CD14-positive monocyte (primary cell): ENCODE measurements around the gene IL27RA. TPM values are rescaled to one million over a fixed set of nuclear protein-coding genes. Genes with fewer than 3 reads are reported as not detected.
A peak's percentile ranks its signal among the peaks of the same experiment; 100 is the strongest.

Experiments used
- DNase-seq, 3 donors: peaks; one replicate each; pipeline ENCODE4 v3.0.0-alpha.2; 2011 to 2022
- H2AFZ ChIP-seq: 2 replicates; pipeline ENCODE4 v1.6.0; 2012; ENCODE audit warnings: mild to moderate bottlenecking, low read depth, low read length, inconsistent platforms; ENCODE audit not compliant: insufficient read depth, poor library complexity, severe bottlenecking
- H3K27ac ChIP-seq, 2 donors: 1 replicate in 1 of 2; 2 replicates in 1 of 2; pipeline ENCODE4 v1.5.1; 2012 to 2013; ENCODE audit warnings: low read length in 2 of 2, control low read depth in 1 of 2, inconsistent platforms in 1 of 2, low read depth in 1 of 2, mild to moderate bottlenecking in 1 of 2
- H3K27me3 ChIP-seq, 2 donors: one replicate each; pipeline versions ENCODE4 v1.6.0 to v1.6.1; 2011 to 2013; ENCODE audit warnings: low read length in 2 of 2; ENCODE audit not compliant: control insufficient read depth in 2 of 2, insufficient read depth in 2 of 2
- H3K36me3 ChIP-seq, 2 donors: replicated peaks in 1 of 2; 1 replicate in 1 of 2; 2 replicates in 1 of 2; pipeline versions ENCODE4 v1.5.1 to v1.6.1; 2012 to 2013; ENCODE audit warnings: low read length in 2 of 2, control low read depth in 1 of 2, inconsistent platforms in 1 of 2, mild to moderate bottlenecking in 1 of 2; ENCODE audit not compliant: insufficient read depth in 2 of 2, control insufficient read depth in 1 of 2
- H3K4me1 ChIP-seq, 2 donors: 1 replicate in 1 of 2; 2 replicates in 1 of 2; pipeline versions ENCODE4 v1.5.1 to v1.6.1; 2012 to 2013; ENCODE audit warnings: low read length in 2 of 2, control low read depth in 1 of 2, inconsistent platforms in 1 of 2, mild to moderate bottlenecking in 1 of 2, moderate library complexity in 1 of 2; ENCODE audit not compliant: insufficient read depth in 2 of 2, control insufficient read depth in 1 of 2
- H3K4me2 ChIP-seq: replicated peaks from 2 replicates; pipeline ENCODE3; 2012; ENCODE audit warnings: low read length, moderate library complexity, mild to moderate bottlenecking; ENCODE audit not compliant: poor library complexity, severe bottlenecking; ENCODE audit errors: extremely low read depth
- H3K4me3 ChIP-seq, 3 experiments: fragments of 200-600 bp in 1 of 3; sonication (generic) in 1 of 3; replicated peaks in 1 of 3; 1 replicate in 2 of 3; 2 replicates in 1 of 3; pipeline ENCODE4 v1.5.1; 2011 to 2013; ENCODE audit warnings: low read length in 3 of 3, mild to moderate bottlenecking in 3 of 3, control low read depth in 2 of 3, low read depth in 2 of 3, inconsistent platforms in 1 of 3, moderate library complexity in 1 of 3
- H3K79me2 ChIP-seq: 2 replicates; pipeline ENCODE4 v1.6.0; 2012; ENCODE audit warnings: mild to moderate bottlenecking, control low read depth, inconsistent platforms, low read length, moderate library complexity; ENCODE audit not compliant: insufficient read depth
- H3K9ac ChIP-seq: 2 replicates; pipeline ENCODE4 v1.6.0; 2017; ENCODE audit warnings: low read length, mild to moderate bottlenecking; ENCODE audit not compliant: insufficient read depth, poor library complexity, severe bottlenecking
- H3K9me3 ChIP-seq, 2 donors: replicated peaks in 1 of 2; 1 replicate in 1 of 2; 2 replicates in 1 of 2; pipeline versions ENCODE4 v1.5.1 to v1.6.1; 2012 to 2013; ENCODE audit warnings: low read length in 2 of 2, control low read depth in 1 of 2; ENCODE audit not compliant: control insufficient read depth in 1 of 2, insufficient read depth in 1 of 2
- H4K20me1 ChIP-seq: 2 replicates; pipeline ENCODE4 v1.6.0; 2012; ENCODE audit warnings: mild to moderate bottlenecking, low read length, control low read depth, moderate library complexity; ENCODE audit not compliant: insufficient read depth
- H3K27ac Mint-ChIP-seq, 7 donors: one replicate each; pipeline ENCODE4 v1.8.0; 2020; ENCODE audit warnings: mild to moderate bottlenecking in 7 of 7, mixed read lengths in 7 of 7, moderate library complexity in 6 of 7, inconsistent platforms in 2 of 7
- H3K27me3 Mint-ChIP-seq, 3 donors: one replicate each; pipeline ENCODE4 v1.8.0; 2021 to 2022; ENCODE audit warnings: low read depth in 3 of 3, mild to moderate bottlenecking in 3 of 3, mixed read lengths in 3 of 3, moderate library complexity in 3 of 3, inconsistent platforms in 1 of 3
- H3K36me3 Mint-ChIP-seq, 2 donors: one replicate each; pipeline ENCODE4 v1.8.0; 2020; ENCODE audit warnings: mixed read lengths in 2 of 2, inconsistent platforms in 1 of 2, mild to moderate bottlenecking in 1 of 2
- H3K4me1 Mint-ChIP-seq: one replicate; pipeline ENCODE4 v1.8.0; 2020; ENCODE audit warnings: mild to moderate bottlenecking, mixed read lengths
- H3K4me3 Mint-ChIP-seq, 2 donors: one replicate each; pipeline ENCODE4 v1.8.0; 2020; ENCODE audit warnings: mild to moderate bottlenecking in 2 of 2, mixed read lengths in 2 of 2, moderate library complexity in 1 of 2
- H3K9me3 Mint-ChIP-seq, 7 donors: one replicate each; pipeline ENCODE4 v1.8.0; 2020 to 2022; ENCODE audit warnings: mixed read lengths in 7 of 7, mild to moderate bottlenecking in 6 of 7, moderate library complexity in 6 of 7, inconsistent platforms in 2 of 7
- CTCF ChIP-seq: fragments of 200-600 bp; IDR thresholded peaks from one replicate; pipeline ENCODE4 v1.8.0; 2022; ENCODE audit warnings: antibody characterized with exemption, mild to moderate bottlenecking
- WGBS: methylation state at CpG from one replicate; pipeline ENCODE4 v1.1.5; 2013; ENCODE audit warnings: missing lambda C conversion rate; ENCODE audit not compliant: insufficient coverage; 5-methylcytosine and 5-hydroxymethylcytosine counted together
- intact Hi-C, 2 donors: fragments of 100-400 bp; cut with micrococcal nuclease; formaldehyde crosslinking; loops; one replicate each; pipeline versions ENCODE4 v1.15.0 to v1.15.1; 2023
- polyA plus RNA-seq, 3 donors: library from polyadenylated mRNA; depleted of rRNA in 1 of 3; unstranded in 2 of 3; stranded (reverse) in 1 of 3; fragments of 300-500 nt in 2 of 3; fragments of >200 nt in 1 of 3; fragmentation: Illumina TruSeq in 2 of 3; gene quantifications; 1 replicate in 2 of 3; 2 replicates in 1 of 3; pipeline ENCODE4 v1.2.3, GENCODE V29; 2012 to 2021

Gene IL27RA
- polyA plus RNA-seq, 3 donors, result 40.4 to 61.5 (median 54.9) TPM

GRCh38 chr19:13995878-13996765 lies 35.4 kb upstream of the IL27RA start:
- Mint-ChIP-seq H3K27me3 (peaks cover 0 to under 1% (median 0%) of the 10 kb centered on the region in 3 donors), H3K4me1 (peaks cover 1% of the 10 kb centered on the region), H3K27ac (peak overlapping the region in 1 of 7 donors; percentile 63), H3K9me3 (peaks cover 0 to 9% (median 4%) of the 10 kb centered on the region in 7 donors), H3K36me3 (peaks cover 44 to 73% of the 10 kb centered on the region in 2 donors), H3K4me3 (no peak overlapping the region)
- no peak for DNase-seq
- Histone ChIP-seq H3K79me2 (peaks cover 73% of the 10 kb centered on the region), H3K27ac (no peak overlapping the region), H3K4me2 (no peak overlapping the region), H3K27me3 (no peaks in the 10 kb centered on the region), H3K9ac (no peak overlapping the region), H3K9me3 (peaks cover 4 to 7% of the 10 kb centered on the region in 2 donors), H2AFZ (no peak overlapping the region), H3K4me3 (no peak overlapping the region), H3K4me1 (no peaks in the 10 kb centered on the region), H4K20me1 (peaks cover 7% of the 10 kb centered on the region), H3K36me3 (peaks cover 41 to 84% of the 10 kb centered on the region in 2 donors)
- TF ChIP-seq CTCF, result no peak
- 95% methylated on average over 3 of the region's 14 CpGs for WGBS
- intact Hi-C loops, result loop anchor here in 1 of 2 donors (5.0 kb wide), 1 partner anchor 36 kb away; the partner anchor contains the start of gene IL27RA

- 98% methylated on average over 22 of the region's 22 CpGs for WGBS
- H3K27ac ChIP-seq, result no peak overlapping the region
- no peak overlapping the region for H3K9ac ChIP-seq
- H3K9me3 Mint-ChIP-seq, result peaks cover 0 to 9% (median 4%) of the 10 kb centered on the region in 7 donors
- no peak overlapping the region for H3K4me3 ChIP-seq
- peaks cover 32 to 75% of the 10 kb centered on the region in 2 donors for H3K36me3 ChIP-seq
- no peak overlapping the region for H3K4me2 ChIP-seq
- H3K79me2 ChIP-seq, result peaks cover 77% of the 10 kb centered on the region
- no peak for DNase-seq
- peak overlapping the region in 1 of 7 donors; percentile 25 for H3K27ac Mint-ChIP-seq
- intact Hi-C loops, result loop anchor here in 1 of 2 donors (5.0 kb wide), 1 partner anchor 35 kb away; the partner anchor contains the start of gene IL27RA
- H3K36me3 Mint-ChIP-seq, result peaks cover 36 to 70% of the 10 kb centered on the region in 2 donors
- H4K20me1 ChIP-seq, result peaks cover 7% of the 10 kb centered on the region
- no peak overlapping the region for H3K4me3 Mint-ChIP-seq
- peaks cover 4 to 7% of the 10 kb centered on the region in 2 donors for H3K9me3 ChIP-seq
- TF ChIP-seq CTCF, result no peak
- H3K27me3 ChIP-seq, result no peaks in the 10 kb centered on the region
- peaks cover 0 to 1% (median 0%) of the 10 kb centered on the region in 3 donors for H3K27me3 Mint-ChIP-seq
- peaks cover 0 to 4% of the 10 kb centered on the region in 2 donors for H3K4me1 ChIP-seq
- peaks cover 4% of the 10 kb centered on the region for H3K4me1 Mint-ChIP-seq
- no peak overlapping the region for H2AFZ ChIP-seq
These were observed 34.5 kb upstream of the IL27RA start for GRCh38 chr19:13996928-13997630.
